Activated T-helper 9 cell treated with anti-CD3 and anti-CD28 coated beads, Interleukin-2, amount 50 U/mL, for 16 hours (primary cell): ENCODE measurements around the gene MEPCE.
A peak's percentile ranks its signal among the peaks of the same experiment; 100 is the strongest.

Source experiments
- DNase-seq: peaks from one replicate; pipeline ENCODE4 v3.0.0-alpha.2; 2020; ENCODE audit warnings: low read depth

MEPCE gene

GRCh38 chr7:100407285-100408180 is 22.1 kb upstream of the MEPCE start:
- no peak for DNase-seq

- no peak for DNase-seq
Observed at GRCh38 chr7:100411101-100411500, 18.5 kb upstream of the MEPCE start.

GRCh38 chr7:100413346-100413745 is 16.3 kb upstream of the MEPCE start:
- no peak for DNase-seq

- no peak for DNase-seq
Observed at GRCh38 chr7:100413889-100414288, 15.7 kb upstream of the MEPCE start.

GRCh38 chr7:100415448-100415847 is 14.2 kb upstream of the MEPCE start:
- DNase-seq = no peak

- no peak for DNase-seq
Observed at GRCh38 chr7:100418930-100419659, 10.5 kb upstream of the MEPCE start.

- no peak for DNase-seq
Observed at GRCh38 chr7:100419660-100420226, 9.9 kb upstream of the MEPCE start.

GRCh38 chr7:100423315-100423714 is 6.3 kb upstream of the MEPCE start:
- no peak for DNase-seq

- DNase-seq = no peak
Observed at GRCh38 chr7:100425347-100425746, 4.3 kb upstream of the MEPCE start.

- no peak for DNase-seq
Observed at GRCh38 chr7:100426516-100426915, 3.1 kb upstream of the MEPCE start.

- no peak for DNase-seq
Observed at GRCh38 chr7:100427762-100428198, 1.9 kb upstream of the MEPCE start.

GRCh38 chr7:100428199-100428966 is 1.2 kb upstream of the MEPCE start, which contains the start of gene ZCWPW1:
Gene ZCWPW1, minus strand, starts transcription at chr7:100428703. Its CDS starts 8,054 bp downstream, at chr7:100420649.
- DNase-seq = peak; percentile 93

GRCh38 chr7:100428967-100429636 is 529 bp upstream of the MEPCE start:
- DNase-seq = peak; percentile 100

GRCh38 chr7:100430493-100431285 is 1.1 kb downstream of the MEPCE start:
- DNase-seq = peak; percentile 15

GRCh38 chr7:100431286-100431735 is 1.7 kb downstream of the MEPCE start:
- DNase-seq = no peak

GRCh38 chr7:100432053-100432452 is 2.4 kb downstream of the MEPCE start:
- no peak for DNase-seq

GRCh38 chr7:100432621-100433275 is 3.1 kb downstream of the MEPCE start:
- no peak for DNase-seq

GRCh38 chr7:100433276-100433591 is 3.6 kb downstream of the MEPCE start:
- DNase-seq = no peak

GRCh38 chr7:100433592-100434296 is 4.1 kb downstream of the MEPCE start:
- DNase-seq = no peak
